B cell (primary cell): ENCODE measurements around the gene MED16.

ENCODE experiments used
- EZH2 ChIP-seq: IDR thresholded peaks from 2 replicates; pipeline ENCODE4 v1.6.1; 2012; ENCODE audit warnings: borderline replicate concordance, low read depth, mild to moderate bottlenecking, moderate library complexity, low read length; ENCODE audit not compliant: insufficient read depth, poor library complexity, severe bottlenecking
- TF ChIP-seq, protein P1 (sequence below): fragments of 200-600 bp; IDR thresholded peaks from one replicate; pipeline ENCODE4 v1.8.0; 2022; ENCODE audit warnings: antibody characterized with exemption, mild to moderate bottlenecking

DNA sequence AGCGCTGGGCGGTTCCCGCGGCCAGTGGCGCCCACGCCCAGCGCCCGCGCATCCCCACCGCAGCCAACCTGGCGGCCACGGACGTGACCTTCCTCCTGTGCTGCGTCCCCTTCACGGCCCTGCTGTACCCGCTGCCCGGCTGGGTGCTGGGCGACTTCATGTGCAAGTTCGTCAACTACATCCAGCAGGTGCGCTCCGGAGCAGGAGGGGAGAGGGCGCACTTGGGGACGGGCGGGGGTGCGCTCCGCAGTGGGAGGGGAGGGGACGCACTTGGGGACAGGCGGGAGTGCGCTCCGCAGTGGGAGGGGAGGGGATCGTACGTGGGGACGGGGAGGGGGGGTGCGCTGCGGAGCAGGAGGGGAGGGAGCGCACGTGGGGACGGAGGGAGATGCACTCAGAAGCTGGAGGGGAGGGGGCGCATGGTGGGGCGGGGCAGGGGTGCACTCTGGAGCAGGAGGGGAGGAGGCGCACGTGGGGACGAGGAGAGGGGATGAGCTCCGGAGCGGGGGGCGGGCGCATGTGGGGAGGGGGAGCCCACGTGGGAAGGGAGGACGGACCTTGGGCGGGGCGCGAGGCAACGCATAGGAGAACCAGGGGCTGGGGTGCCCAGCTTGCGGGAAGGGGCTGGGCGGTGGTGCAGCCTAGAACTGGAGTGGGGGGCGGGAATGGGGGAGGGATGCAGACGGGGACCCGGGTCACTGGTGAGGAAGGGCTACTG is 25.7 kb upstream of the MED16 start:
- TF ChIP-seq EZH2 = no peak
- TF ChIP-seq, protein P1, sequence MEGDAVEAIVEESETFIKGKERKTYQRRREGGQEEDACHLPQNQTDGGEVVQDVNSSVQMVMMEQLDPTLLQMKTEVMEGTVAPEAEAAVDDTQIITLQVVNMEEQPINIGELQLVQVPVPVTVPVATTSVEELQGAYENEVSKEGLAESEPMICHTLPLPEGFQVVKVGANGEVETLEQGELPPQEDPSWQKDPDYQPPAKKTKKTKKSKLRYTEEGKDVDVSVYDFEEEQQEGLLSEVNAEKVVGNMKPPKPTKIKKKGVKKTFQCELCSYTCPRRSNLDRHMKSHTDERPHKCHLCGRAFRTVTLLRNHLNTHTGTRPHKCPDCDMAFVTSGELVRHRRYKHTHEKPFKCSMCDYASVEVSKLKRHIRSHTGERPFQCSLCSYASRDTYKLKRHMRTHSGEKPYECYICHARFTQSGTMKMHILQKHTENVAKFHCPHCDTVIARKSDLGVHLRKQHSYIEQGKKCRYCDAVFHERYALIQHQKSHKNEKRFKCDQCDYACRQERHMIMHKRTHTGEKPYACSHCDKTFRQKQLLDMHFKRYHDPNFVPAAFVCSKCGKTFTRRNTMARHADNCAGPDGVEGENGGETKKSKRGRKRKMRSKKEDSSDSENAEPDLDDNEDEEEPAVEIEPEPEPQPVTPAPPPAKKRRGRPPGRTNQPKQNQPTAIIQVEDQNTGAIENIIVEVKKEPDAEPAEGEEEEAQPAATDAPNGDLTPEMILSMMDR = no peak
